Measurements from ENCODE around the gene SNX14.
"Not testable (repeated sequence)": the region's sequence is repeated elsewhere in the genome, so short reads cannot be mapped to it uniquely, and the experiment has no call there.

Gene SNX14

DNA sequence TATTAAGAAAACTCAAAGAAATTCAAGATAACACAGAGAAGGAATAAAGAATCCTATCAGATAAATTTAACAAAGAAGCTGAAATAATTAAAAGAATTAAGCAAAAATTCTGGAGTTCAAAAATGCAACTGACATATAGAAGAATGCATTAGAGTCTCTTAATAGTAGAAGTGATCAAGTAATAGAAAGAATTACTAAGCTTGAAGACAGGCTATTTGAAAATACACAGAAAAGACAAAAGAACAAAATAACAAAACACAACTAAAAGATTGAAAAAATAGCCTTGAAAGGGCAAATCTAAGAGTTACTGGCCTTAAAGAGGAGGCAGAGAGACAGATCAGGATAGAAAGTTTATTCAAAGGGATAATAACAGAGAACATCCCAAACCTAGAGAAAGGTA, 12.1 kb downstream of the SNX14 start:
- no peak for DNase-seq

DNA sequence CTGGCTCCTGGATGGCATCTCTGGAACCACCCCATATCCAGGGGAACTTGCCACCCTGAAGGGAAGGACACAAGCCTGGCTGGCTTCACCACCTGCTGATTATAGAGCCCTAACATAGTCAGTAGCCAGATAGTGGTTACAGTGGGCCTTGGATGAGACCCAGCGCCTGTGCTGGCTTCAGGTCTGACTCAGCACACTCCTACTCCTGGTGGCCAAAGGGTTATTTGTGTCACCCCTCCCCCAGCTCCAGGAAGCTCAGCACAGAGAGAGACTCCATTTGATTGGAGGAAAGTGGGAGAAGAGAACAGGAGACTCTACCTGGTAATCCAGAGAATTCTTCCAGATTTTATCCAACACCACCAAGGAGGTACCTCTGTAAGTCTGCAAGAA, 12.8 kb downstream of the SNX14 start:
- no peak for DNase-seq

DNA sequence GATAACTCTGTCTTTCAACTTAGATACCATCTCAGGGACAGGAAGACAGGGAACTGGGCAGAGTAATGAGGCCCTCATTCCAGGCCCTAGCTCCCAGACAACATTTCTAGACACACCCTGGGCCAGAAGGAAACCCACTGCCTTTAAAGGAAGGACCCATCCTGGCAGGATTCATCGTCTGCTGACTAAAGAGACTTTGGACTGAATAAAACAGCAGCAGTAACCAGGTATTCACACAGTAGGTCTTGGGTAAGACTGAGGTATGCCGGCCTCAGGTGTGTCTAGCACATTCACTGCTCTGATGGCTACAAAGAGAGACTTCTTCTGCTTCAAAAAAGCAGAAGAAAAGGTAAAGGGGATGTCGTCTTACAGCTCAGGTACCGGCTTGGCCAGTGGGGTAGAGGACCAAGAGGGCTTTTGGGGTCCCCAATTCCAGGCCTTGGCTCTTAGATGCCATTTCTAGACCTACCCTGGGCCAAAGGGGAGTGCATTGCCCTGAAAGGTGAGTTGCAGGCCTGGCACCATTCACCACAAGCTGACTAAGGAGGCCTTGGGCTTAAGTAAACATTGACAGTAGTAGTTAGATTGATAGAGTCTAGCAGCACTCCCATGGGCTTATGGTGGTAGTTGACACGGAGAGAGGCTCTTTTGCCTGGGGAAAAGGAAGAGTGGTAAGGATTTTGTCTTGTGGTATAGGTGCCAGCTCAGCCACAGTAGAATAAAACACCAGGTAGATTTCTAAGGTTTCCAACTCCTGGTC, 13.4 kb downstream of the SNX14 start:
- no peak for DNase-seq

DNA sequence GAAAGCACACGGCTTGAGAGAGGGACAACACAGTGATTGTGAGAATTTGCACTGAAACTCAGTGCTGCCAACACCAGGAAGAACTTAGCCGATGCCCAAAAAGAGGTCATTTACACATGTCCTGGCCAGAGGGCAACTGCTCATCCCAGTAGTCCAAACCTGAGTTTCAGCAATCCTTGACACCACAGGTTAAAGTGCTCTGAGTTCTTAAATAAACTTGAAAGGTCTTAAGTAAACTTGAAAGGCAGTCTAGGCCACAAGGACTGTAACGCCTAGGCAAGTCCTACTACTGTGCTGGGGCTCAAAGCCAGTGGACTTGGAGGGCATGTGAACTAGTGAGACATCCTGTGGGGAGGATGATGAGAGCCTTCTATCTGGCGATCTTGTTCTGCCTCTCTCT, 14.1 kb downstream of the SNX14 start:
- no peak for DNase-seq

DNA sequence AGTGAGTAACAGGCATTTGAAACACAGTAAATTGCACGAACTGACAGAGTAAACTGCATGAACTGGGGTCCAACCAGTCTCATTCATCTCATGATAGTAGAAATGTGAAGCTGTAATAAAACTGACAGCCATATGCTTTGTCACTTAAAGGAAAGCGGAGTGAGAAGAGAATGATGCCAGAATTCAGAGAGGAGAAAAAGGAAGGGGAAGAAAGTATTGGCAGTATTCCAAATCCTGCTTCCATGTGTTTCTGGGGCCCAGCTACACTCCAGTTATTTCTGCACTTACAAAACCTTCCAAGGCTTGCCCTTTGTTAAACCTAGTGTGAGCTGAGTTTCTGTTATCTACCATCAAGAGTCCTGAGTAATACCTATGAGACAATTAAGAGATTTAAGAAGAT, 17.2 kb downstream of the SNX14 start:
- no peak for DNase-seq

DNA sequence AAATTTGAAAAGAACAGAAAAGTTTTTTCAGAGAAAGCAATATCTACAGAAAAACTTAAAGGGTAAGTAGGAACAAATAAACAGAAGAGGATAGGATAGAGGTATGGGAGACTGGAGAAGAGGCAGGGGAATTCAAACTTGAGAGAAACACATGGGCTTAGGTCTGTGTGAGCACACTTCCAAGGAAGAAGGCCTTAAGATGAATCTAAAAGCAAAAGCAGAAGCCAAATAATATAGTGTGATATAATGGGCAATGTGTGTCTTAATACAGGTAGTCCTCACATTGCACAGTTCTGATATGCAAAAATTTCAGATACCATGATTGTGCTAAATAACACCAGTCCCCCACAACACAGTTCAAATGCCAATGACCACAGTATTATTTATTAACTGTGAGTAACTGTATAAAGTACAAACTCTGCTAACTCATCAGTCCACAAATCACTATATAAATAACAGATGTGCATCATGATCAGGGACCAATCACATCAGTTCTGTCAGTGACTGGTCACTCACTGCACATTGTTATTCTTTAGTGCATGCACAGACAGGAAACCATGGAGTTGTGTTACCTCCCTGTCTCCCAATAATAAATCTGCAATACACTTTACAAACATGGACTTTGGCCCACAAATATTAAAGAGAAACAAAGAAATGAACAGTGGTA, 18.6 kb downstream of the SNX14 start:
- no peak for DNase-seq

DNA sequence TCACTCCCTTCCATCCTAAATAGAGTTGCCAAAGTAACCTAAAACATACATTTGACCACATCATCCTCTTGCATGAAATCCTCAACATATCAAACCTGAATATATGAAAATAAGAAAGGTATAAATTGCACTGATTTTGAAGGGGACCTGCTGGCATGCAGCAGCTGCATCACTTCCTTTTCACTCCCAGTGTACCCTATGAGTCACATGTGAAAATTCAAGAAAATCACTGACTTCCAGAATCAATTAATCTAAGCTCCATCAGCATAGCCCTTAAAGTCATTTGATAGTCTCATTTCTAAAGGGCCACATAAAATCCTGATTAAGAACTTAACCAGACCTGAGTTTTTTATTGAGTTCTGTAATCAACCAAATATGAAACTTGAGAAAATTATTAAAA, 24.3 kb downstream of the SNX14 start:
- DNase-seq = no peak

DNA sequence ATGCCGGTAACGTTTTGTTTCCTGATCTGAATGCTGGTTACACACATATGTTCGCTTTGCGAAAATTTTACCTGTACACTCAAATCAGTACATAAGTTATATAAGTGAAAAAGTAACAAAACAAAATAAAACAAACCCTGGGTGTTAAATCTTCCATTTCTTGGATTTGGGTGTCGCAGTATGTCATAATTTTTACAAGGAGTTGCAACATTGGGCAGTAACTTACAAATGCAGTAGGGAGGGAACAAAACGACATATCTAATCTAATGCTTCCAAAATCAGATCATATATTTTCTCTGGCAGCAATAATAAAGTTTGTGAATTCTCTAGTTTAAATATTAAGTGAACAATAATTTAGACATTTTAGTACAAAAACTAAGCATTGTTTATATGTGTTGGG, 25.2 kb downstream of the SNX14 start:
- no peak for DNase-seq

DNA sequence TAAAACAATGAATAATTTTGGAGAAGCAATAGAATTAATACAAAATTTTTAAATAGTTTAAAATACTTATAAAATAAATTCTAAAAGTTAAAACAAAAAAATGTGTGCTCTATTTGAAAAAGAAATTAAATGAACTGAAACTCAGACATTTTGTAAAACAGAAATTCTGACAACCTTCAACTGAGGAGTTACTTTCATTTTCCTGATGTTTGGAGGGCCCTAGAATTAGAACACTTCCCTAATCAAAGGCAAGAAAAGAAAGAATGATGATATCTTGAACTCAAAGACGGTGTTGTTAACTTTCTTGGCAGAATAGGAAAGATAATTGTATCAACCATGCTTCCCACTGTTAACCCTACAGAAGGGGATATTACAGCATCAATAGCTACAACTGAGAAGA, 27.9 kb downstream of the SNX14 start:
- DNase-seq = no peak

DNA sequence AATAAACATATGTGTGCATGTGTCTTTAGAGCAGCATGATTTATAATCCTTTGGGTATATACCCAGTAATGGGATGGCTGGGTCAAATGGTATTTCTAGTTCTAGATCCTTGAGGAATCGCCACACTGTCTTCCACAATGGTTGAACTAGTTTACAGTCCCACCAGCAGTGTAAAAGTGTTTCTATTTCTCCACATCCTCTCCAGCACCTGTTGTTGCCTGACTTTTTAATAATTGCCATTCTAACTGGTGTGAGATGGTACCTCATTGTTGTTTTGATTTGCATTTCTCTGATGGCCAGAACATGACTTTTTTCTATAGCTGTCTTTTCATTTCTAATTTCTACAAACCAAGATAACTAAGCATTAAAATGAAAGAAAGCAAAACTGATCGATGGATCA, 29.4 kb downstream of the SNX14 start:
- not testable (repeated sequence) for DNase-seq

DNA sequence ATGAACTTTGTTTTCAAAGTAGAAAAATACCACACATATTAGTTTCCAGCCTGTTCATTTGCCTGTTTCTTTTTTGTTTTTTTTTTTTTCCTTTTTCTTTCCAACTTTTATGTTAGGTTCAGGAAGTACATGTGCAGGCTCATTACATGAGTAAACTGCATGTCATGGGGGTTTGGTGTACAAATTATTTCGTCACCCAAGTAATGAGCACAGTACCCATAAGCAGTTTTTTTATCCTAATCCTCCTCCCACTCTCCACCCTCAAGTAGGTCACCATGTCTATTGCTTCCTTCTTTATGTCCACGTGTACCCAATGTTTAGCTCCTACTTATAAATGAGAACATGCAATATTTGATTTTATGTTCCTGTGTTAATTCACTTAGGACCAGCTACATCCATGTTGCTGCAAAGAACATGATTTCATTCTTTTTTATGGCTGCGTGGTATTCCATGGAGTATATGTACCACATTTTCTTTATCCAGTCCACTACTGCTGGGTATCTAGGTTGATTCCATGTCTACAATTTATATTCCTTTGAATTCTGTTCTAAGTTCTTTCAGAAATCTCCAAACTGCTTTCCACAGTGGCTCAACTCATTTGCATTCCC, 31.8 kb downstream of the SNX14 start:
- no peak for DNase-seq

DNA sequence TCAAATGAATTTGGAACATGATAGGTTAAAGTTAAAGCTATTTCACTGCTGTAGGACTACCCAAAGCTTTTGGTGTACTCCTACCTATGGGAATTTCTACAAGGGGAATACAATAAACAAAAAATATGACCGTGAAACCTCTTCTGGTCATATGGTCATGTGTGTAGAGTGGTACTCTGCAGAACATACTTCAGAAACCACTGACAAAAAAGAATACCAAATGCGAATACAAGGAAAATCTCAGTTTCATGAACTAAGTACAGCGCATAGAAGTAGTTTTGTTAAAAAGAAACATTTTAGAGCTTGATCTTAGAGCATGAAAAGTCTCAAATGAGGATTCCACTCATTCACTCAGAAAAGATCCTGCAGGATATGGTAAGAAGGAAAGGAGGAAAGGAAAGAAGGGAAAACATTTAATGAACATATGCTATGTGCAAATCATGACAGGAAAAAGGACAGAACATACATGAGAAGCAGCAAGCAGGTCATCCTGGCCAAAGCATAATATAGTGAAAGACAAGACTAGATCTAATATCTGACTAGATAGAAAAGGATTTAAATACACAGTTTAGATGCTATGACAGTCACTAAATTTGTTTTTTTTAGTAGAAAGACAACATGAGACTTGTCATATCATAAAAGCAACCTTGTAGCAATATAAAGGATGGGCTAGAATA, 36.5 kb downstream of the SNX14 start:
- DNase-seq = no peak

DNA sequence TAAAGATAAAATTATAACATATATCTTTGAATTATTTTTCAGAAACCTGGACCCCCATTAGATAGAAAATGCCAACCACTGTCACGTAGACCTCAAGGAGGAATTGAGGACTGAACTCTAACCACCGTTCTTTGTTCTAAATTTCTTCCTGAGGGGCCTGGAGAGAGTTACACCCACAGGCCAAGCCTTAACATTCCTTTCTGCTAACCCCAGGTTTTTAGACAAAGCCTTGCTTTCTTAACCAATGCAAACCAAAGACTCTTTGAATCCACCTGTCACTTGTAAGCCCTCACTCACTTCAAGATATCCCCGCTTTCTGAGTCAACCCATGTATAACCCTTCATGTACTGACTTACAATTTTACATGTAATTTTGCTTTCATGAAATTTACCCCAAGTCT, 41.0 kb downstream of the SNX14 start:
- no peak for DNase-seq

DNA sequence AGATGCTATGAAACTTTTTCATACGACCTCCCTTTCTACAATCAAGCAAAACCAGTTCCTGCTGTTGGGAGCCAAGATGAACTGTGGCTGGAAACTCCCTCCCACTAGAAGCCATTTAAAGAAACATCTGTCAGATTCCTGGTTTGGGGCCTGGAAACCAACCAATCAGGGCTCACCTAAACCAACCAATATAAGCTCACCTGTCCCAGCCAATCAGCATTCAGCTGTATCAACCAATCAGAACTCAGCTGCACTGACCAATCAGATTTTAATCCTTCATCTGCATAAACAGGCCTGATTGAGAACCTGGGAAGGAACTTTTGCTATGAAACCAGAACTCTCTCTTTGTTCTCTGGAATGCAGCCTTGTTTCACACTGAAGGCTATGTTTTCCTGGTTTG, 42.4 kb downstream of the SNX14 start:
- DNase-seq = no peak

DNA sequence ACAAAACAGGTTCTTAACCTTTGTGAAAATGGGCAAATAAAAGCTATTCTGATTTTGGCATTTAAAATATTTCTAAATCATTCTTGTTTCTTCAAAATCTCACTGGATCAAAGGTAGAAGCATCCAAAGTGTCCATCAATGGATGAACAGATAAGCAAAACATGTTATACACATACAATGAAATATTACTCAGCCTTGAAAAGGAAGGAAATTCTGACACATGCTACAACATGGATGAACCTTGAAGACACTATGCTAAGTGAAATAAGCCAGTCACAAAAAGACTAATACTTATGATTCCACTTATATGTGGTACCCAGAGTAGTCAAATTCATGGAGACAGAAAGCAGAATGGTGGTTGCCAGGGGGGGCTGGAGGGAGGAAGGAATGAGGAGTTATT, 45.9 kb downstream of the SNX14 start:
- DNase-seq = no peak

DNA sequence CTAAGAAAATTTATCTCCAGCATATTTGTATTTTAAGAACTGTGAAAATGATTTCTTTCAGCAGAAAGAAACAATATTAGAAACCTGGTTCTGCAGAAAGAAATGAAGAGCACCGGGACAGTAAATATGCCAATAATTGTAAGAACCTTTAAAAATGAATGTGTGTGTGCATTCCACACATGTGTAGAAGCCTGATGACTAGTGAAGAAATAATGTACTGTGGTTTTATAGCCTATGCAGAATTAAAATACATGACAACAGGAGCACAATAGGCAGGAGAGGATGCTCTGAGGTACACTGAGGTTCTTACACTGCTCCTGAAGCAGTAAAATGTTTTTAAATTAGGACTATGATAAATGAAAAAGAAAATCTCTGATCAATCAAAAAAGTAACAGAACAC, 48.9 kb downstream of the SNX14 start:
- DNase-seq = no peak

DNA sequence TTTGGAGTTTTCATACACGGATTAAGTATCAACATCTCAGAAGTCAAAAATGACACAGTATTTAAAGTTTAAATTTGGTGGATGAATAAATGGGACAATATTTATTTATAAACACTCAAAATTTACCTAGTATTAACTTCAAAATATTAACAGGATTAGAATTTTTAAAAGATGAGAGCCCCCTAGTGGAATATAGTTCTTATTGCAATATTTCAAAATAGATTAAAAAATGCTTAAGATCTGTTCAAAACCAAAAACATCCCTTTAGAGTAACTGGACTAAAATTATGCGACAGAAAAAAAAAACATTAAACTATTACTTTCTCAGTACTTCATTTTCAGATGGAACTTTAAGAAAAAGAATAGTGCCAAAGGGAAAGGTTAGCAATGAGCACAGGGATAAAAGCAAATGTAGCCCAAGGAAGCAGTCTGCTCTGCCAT, 56.6 kb downstream of the SNX14 start:
- DNase-seq = peak; percentile 19

DNA sequence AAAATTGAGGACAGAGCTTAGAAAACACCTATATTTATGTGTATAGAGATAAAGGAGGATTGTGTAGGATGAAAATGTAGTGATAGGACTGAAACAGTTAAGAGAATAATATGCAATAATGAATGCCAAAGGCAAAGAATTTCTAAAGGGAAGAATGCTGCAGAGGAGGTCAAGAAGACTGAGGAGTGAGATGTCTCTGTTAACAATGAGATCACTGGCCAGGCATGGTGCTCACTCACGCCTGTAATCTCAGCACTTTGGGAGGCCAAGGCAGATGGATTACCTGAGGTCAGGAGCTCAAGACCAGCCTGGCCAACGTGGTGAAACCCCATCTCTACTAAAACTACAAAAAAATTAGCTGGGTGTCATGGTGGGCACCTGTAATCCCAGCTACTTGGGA, 69.4 kb downstream of the SNX14 start:
- not testable (repeated sequence) for DNase-seq

DNA sequence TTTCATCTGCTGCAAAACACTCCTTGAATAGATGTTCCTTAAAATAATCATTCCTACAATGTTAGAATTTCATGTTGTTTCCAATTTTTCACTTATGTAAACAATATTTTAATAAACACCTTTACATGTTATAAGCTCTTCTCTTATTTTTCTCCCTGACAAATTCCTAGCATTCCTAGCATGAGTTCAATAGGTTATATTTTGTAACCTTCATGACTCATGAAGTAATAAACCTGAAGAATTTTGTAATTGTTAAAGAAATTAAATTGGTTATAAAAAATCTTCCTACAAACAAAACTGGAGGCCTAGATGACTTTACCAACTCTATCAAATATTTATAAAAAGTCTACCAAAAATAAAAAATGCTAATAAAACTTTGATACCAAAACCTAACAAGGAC, 77.5 kb downstream of the SNX14 start:
- no peak for DNase-seq

DNA sequence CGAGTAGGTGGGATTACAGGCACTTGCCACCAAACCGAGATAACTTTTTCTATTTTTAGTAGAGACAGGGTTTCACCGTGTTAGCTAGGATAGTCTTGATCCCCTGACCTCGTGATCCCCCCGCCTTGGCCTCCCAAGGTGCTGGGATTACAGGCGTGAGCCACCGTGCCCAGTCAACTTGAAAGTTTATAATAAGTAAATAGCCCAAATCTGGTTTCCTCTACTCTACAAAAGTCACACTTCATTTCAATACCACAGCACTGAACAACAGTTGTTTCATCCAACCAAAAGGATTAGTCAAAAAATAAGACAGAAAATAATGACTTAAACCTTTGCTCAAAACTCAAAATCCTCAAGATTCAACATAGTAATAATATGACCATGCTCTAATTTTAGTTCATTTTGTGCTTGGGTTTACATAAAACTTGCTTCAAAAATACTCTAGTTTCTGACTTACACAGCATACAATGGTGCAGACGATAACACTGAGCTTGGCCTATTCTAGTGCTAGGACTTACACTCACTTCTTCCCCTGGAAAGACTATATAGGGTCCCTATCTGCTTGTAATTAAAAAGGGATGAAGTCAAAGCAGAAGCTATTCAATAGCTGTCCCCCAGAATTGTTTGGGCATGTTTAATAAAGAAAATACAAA, 87.1 kb downstream of the SNX14 start:
- no peak for DNase-seq

DNA sequence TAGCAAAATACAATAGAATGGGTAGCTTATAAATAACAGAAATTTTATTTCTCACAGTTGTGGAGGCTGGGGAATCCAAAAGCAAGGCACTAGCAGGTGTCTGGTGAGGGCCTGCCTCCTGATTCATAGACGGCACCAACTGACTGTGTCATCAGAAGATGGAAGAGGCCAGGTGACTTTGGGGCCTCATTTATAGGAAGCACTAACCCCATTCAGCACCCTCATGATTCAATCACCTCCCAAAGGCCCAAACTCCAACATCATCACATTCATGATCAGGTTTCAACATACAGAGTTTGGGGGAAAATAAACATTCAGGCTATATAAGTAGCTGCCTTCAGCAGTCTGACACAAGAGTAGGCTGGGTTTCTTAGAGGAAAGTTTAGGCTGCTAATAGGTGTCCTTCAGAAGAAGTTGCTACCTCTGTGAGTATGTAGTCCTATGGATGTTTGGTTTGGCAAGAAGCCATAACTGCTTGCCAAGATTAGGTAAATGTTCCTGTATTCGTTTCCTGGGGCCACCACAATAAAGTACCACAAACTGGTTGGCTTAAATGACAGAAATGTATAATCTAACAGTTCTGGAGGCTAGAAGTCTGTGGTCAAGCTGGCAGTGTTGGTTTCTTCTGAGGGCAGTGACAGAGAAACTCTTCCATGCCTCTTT, 94.9 kb downstream of the SNX14 start:
- no peak for DNase-seq

DNA sequence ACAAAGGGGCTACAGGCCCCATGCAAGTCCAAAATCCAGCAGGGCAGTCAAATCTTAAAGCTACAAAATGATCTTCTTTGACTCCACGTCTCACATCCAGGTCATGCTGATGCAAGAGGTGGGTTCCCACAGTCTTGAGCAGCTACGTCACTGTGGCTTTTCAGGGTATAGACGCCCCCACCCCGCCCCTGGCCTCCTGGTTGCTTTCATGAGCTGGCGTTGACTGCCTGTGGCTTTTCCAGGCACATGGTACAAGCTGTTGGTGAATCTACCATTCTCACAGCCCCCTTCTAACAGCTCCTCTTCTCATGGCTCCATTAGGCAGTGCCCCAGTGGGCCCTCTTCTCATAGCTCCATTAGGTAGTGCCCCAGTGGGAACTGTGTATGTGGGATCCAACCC, 96.8 kb downstream of the SNX14 start:
- no peak for DNase-seq

All from CD4-positive, alpha-beta T cell treated with Interleukin-4 for 4 hours (primary cell).